CD8-positive, alpha-beta memory T cell (primary cell): ENCODE measurements around the gene SMARCAL1. TPM values are rescaled to one million over a fixed set of nuclear protein-coding genes. Genes with fewer than 3 reads are reported as not detected.
A peak's percentile ranks its signal among the peaks of the same experiment; 100 is the strongest.

Experiments used
- CTCF ChIA-PET: fragments of 350-600 bp; sonication (Branson Sonifier 250); formaldehyde crosslinking; loops from one replicate; lab custom pipeline; 2021; ENCODE audit warnings: antibody characterized with exemption; lab: Charles Lee
- POLR2A ChIA-PET: fragments of 350-600 bp; sonication (Branson Sonifier 250); formaldehyde crosslinking; loops from one replicate; lab custom pipeline; 2021; ENCODE audit warnings: antibody characterized with exemption; lab: Charles Lee
- DNase-seq, 5 donors: peaks; one replicate each; pipeline versions ENCODE4 v3.0.0 to v3.0.0-alpha.2; 2020 to 2022; ENCODE audit warnings: mixed read lengths in 1 of 5
- H3K27ac ChIP-seq: one replicate; pipeline ENCODE4 v1.7.0; 2013; ENCODE audit warnings: low read depth, mild to moderate bottlenecking, low read length, moderate library complexity
- H3K27me3 ChIP-seq: 2 replicates; pipeline ENCODE4 v1.7.0; 2013; ENCODE audit warnings: low read length, mild to moderate bottlenecking; ENCODE audit not compliant: insufficient read depth, poor library complexity, severe bottlenecking
- H3K36me3 ChIP-seq: 2 replicates; pipeline ENCODE4 v1.7.0; 2013; ENCODE audit warnings: mild to moderate bottlenecking, low read length, moderate library complexity; ENCODE audit not compliant: insufficient read depth
- H3K4me1 ChIP-seq: 2 replicates; pipeline ENCODE4 v1.7.0; 2013; ENCODE audit warnings: mild to moderate bottlenecking, low read length, moderate library complexity; ENCODE audit not compliant: insufficient read depth
- H3K4me3 ChIP-seq: 2 replicates; pipeline ENCODE4 v1.7.0; 2013; ENCODE audit warnings: mild to moderate bottlenecking, low read length
- H3K9me3 ChIP-seq: 2 replicates; pipeline ENCODE4 v1.7.0; 2013; ENCODE audit warnings: mild to moderate bottlenecking, low read length
- H3K27ac Mint-ChIP-seq, 8 donors: one replicate each; pipeline ENCODE4 v1.8.0; 2020 to 2021; ENCODE audit warnings: mixed read lengths in 8 of 8, mild to moderate bottlenecking in 6 of 8, inconsistent platforms in 3 of 8, moderate library complexity in 3 of 8
- H3K27me3 Mint-ChIP-seq, 2 donors: one replicate each; pipeline ENCODE4 v1.8.0; 2020 to 2021; ENCODE audit warnings: mixed read lengths in 2 of 2, mild to moderate bottlenecking in 1 of 2, moderate library complexity in 1 of 2
- H3K36me3 Mint-ChIP-seq, 3 donors: one replicate each; pipeline ENCODE4 v1.8.0; 2020 to 2021; ENCODE audit warnings: mixed read lengths in 3 of 3, inconsistent platforms in 1 of 3, mild to moderate bottlenecking in 1 of 3
- H3K4me1 Mint-ChIP-seq, 3 donors: one replicate each; pipeline ENCODE4 v1.8.0; 2020 to 2021; ENCODE audit warnings: mixed read lengths in 3 of 3, inconsistent platforms in 1 of 3, mild to moderate bottlenecking in 1 of 3
- H3K4me3 Mint-ChIP-seq, 7 donors: one replicate each; pipeline ENCODE4 v1.8.0; 2020 to 2021; ENCODE audit warnings: mixed read lengths in 7 of 7, mild to moderate bottlenecking in 6 of 7, moderate library complexity in 4 of 7, inconsistent platforms in 2 of 7
- H3K9me3 Mint-ChIP-seq, 5 donors: one replicate each; pipeline ENCODE4 v1.8.0; 2020 to 2022; ENCODE audit warnings: mixed read lengths in 5 of 5, mild to moderate bottlenecking in 3 of 5, moderate library complexity in 2 of 5, inconsistent platforms in 1 of 5
- polyA plus RNA-seq: library from polyadenylated mRNA; unstranded; fragments of 300-500 nt; fragmentation: Illumina TruSeq; gene quantifications from one replicate; pipeline ENCODE4 v1.2.3, GENCODE V29; 2021
- total RNA-seq, 2 experiments: library from RNA; stranded (reverse); gene quantifications; one replicate each; pipeline ENCODE4 v1.2.3, GENCODE V29; 2021

The SMARCAL1 gene
- total and polyA plus RNA-seq, 3 experiments from 2014 or later = 26.7 to 29.3 (median 28.2) TPM

DNA sequence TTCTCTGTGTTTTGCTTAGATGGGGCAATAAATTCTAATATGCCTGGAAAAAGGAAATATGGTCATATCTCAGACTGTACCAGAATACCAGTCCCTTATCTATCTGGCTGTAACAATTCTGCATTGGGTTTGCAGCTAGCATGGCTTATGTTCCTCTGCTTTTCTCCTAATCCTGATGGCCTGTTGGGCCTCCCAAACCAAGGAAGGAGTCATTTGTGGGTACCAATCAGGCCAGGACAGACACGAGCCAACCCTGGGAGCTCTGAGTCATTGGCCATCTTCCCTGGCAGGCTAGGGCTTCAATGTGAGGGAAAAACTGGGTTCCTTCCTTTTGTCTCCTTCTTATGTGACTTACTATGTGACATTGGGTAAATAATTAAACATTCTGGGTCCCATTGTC, 12.0 kb downstream of the SMARCAL1 start:
- no peak overlapping the region for H3K27ac ChIP-seq
- peaks cover 0 to 1% of the 10 kb centered on the region in 2 donors for H3K27me3 Mint-ChIP-seq
- H3K4me1 ChIP-seq = no peaks in the 10 kb centered on the region
- H3K9me3 Mint-ChIP-seq = no peaks in the 10 kb centered on the region
- no peaks in the 10 kb centered on the region for H3K27me3 ChIP-seq
- peaks cover 66% of the 10 kb centered on the region for H3K36me3 ChIP-seq
- H3K36me3 Mint-ChIP-seq = peaks cover 39 to 96% (median 55%) of the 10 kb centered on the region in 3 donors
- POLR2A ChIA-PET = no interaction called here
- no peaks in the 10 kb centered on the region for H3K9me3 ChIP-seq
- H3K4me3 Mint-ChIP-seq = no peak overlapping the region
- H3K4me1 Mint-ChIP-seq = peaks cover 2 to 10% (median 4%) of the 10 kb centered on the region in 3 donors
- no peak for DNase-seq
- no peak overlapping the region for H3K27ac Mint-ChIP-seq
- H3K4me3 ChIP-seq = no peak overlapping the region
- CTCF ChIA-PET = no interaction called here

DNA sequence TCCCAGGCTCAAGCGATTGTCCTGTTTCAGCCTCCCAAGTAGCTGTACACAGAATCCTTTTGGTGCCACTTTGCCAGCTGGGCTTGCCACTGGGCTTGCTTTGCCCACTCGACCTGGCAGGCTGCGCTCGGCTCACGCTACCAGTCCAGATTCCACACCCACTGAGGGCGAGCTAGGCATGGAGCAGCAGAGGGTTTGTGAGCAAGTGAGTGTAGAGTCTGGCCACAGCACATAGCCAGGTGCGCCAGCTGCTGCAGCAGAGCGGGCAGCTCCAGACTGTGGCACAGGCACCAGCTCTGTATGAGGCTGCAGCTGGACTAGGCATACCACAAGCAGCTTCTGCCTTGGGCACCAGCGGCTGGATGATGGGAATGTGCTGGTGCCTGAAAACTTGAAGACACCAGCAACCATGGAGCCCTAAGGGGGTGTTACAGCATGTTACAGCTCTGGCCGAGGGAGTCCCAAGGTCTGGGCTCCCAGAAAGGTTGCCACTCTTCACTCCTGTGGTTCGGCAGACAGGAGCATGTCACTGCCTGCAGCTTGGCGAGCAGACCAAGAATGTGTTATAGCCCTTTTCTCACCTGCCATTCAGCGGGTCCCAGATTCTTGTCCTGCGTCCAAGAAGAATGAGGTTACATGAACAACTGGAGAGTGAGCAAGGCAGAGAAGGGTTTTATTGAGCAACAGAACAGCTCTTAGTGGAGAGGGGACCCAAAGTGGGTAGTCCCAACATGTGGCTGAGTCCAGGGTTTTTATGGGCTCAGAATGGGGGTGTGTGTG, 12.9 kb downstream of the SMARCAL1 start:
- Histone ChIP-seq H3K4me3 (no peak overlapping the region), H3K4me1 (no peaks in the 10 kb centered on the region), H3K36me3 (peaks cover 67% of the 10 kb centered on the region), H3K27ac (no peak overlapping the region), H3K9me3 (no peaks in the 10 kb centered on the region), H3K27me3 (no peaks in the 10 kb centered on the region)
- Mint-ChIP-seq H3K27me3 (peaks cover 0 to 1% of the 10 kb centered on the region in 2 donors), H3K36me3 (peaks cover 36 to 98% (median 58%) of the 10 kb centered on the region in 3 donors), H3K9me3 (no peaks in the 10 kb centered on the region), H3K4me1 (peaks cover 0 to 6% (median 0%) of the 10 kb centered on the region in 3 donors), H3K27ac (no peak overlapping the region), H3K4me3 (no peak overlapping the region)
- POLR2A ChIA-PET = no interaction called here
- CTCF ChIA-PET = no interaction called here
- no peak for DNase-seq

- Histone ChIP-seq H3K4me1 (no peaks in the 10 kb centered on the region), H3K27me3 (no peaks in the 10 kb centered on the region), H3K9me3 (no peaks in the 10 kb centered on the region), H3K27ac (no peak overlapping the region), H3K4me3 (no peak overlapping the region), H3K36me3 (peaks cover 57% of the 10 kb centered on the region)
- Mint-ChIP-seq H3K9me3 (no peaks in the 10 kb centered on the region), H3K4me1 (peaks cover 0 to 5% (median 0%) of the 10 kb centered on the region in 3 donors), H3K36me3 (peaks cover 34 to 99% (median 60%) of the 10 kb centered on the region in 3 donors), H3K27me3 (peaks cover 0 to 1% of the 10 kb centered on the region in 2 donors), H3K27ac (peak overlapping the region in 1 of 8 donors; percentile 31), H3K4me3 (no peak overlapping the region)
- DNase-seq = no peak
- ChIA-PET CTCF (no interaction called here), POLR2A (no interaction called here)
Observed at GRCh38 chr2:216426166-216426777, 14.0 kb downstream of the SMARCAL1 start.

- H3K36me3 Mint-ChIP-seq = peaks cover 41 to 100% (median 57%) of the 10 kb centered on the region in 3 donors
Observed at GRCh38 chr2:216426938-216427337, 14.7 kb downstream of the SMARCAL1 start.

GRCh38 chr2:216428618-216429350, 16.5 kb downstream of the SMARCAL1 start:
- Mint-ChIP-seq H3K27ac (no peak overlapping the region), H3K4me1 (no peaks in the 10 kb centered on the region), H3K4me3 (no peak overlapping the region), H3K27me3 (no peaks in the 10 kb centered on the region), H3K9me3 (no peaks in the 10 kb centered on the region), H3K36me3 (peaks cover 37 to 98% (median 56%) of the 10 kb centered on the region in 3 donors)
- Histone ChIP-seq H3K4me3 (no peak overlapping the region), H3K9me3 (no peaks in the 10 kb centered on the region), H3K27me3 (no peaks in the 10 kb centered on the region), H3K27ac (no peak overlapping the region), H3K4me1 (no peaks in the 10 kb centered on the region), H3K36me3 (peaks cover 35% of the 10 kb centered on the region)
- ChIA-PET CTCF (interaction anchor here (0.5 kb wide), 1 partner anchor 377 kb away, joined by 3 read pairs; no protein-coding TSS in a partner anchor), POLR2A (no interaction called here)
- DNase-seq = no peak

More at GRCh38 chr2:216426938-216427337, 14.7 kb downstream of the SMARCAL1 start:
- Histone ChIP-seq H3K36me3 (peaks cover 52% of the 10 kb centered on the region), H3K27me3 (no peaks in the 10 kb centered on the region), H3K4me3 (no peak overlapping the region), H3K9me3 (no peaks in the 10 kb centered on the region), H3K4me1 (no peaks in the 10 kb centered on the region), H3K27ac (no peak overlapping the region)
- ChIA-PET CTCF (no interaction called here), POLR2A (no interaction called here)
- DNase-seq = no peak
- no peak overlapping the region for H3K4me3 Mint-ChIP-seq
- H3K27me3 Mint-ChIP-seq = peaks cover 0 to 1% of the 10 kb centered on the region in 2 donors
- H3K4me1 Mint-ChIP-seq = peaks cover 0 to 5% (median 0%) of the 10 kb centered on the region in 3 donors
- no peaks in the 10 kb centered on the region for H3K9me3 Mint-ChIP-seq
- H3K27ac Mint-ChIP-seq = no peak overlapping the region

DNA sequence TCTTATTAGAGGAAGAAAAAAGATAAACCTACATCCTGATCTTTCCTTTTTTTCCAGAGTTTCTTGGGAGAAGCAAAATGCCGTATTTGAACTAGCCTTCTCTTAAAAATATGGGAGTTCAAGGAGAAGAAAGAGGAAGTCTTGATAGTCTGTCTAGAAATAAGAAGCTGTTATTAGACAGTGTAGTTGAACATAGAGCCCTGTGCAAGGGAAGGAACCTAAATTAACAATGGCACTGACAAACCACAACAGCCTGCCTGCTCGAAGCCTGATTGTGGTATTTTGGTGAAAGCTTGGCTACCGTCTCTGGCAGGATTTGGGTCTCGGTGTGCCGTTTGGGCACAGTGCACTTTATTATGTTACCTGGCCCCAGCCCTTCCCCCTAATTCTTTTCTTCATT, 17.1 kb downstream of the SMARCAL1 start:
- Histone ChIP-seq H3K27ac (no peak overlapping the region), H3K4me1 (no peaks in the 10 kb centered on the region), H3K27me3 (no peaks in the 10 kb centered on the region), H3K9me3 (no peaks in the 10 kb centered on the region), H3K4me3 (no peak overlapping the region), H3K36me3 (peaks cover 28% of the 10 kb centered on the region)
- H3K27me3 Mint-ChIP-seq = no peaks in the 10 kb centered on the region
- peak overlapping the region in 1 of 8 donors; percentile 56 for H3K27ac Mint-ChIP-seq
- CTCF ChIA-PET = interaction anchor here (0.5 kb wide), 1 partner anchor 378 kb away, joined by 3 read pairs; no protein-coding TSS in a partner anchor
- H3K36me3 Mint-ChIP-seq = peaks cover 36 to 98% (median 55%) of the 10 kb centered on the region in 3 donors
- no peak overlapping the region for H3K4me3 Mint-ChIP-seq
- no peaks in the 10 kb centered on the region for H3K9me3 Mint-ChIP-seq
- POLR2A ChIA-PET = no interaction called here
- DNase-seq = no peak
- H3K4me1 Mint-ChIP-seq = no peaks in the 10 kb centered on the region

GRCh38 chr2:216430811-216431530, 18.7 kb downstream of the SMARCAL1 start:
- Histone ChIP-seq H3K27ac (no peak overlapping the region), H3K4me1 (no peaks in the 10 kb centered on the region), H3K9me3 (no peaks in the 10 kb centered on the region), H3K4me3 (no peak overlapping the region), H3K36me3 (peaks cover 23% of the 10 kb centered on the region), H3K27me3 (no peaks in the 10 kb centered on the region)
- H3K36me3 Mint-ChIP-seq = peaks cover 32 to 95% (median 52%) of the 10 kb centered on the region in 3 donors
- POLR2A ChIA-PET = no interaction called here
- no peaks in the 10 kb centered on the region for H3K4me1 Mint-ChIP-seq
- CTCF ChIA-PET = no interaction called here
- no peak for DNase-seq
- H3K27ac Mint-ChIP-seq = peak overlapping the region in 4 of 8 donors; percentile 33 to 70 (median 39)
- no peak overlapping the region for H3K4me3 Mint-ChIP-seq
- no peaks in the 10 kb centered on the region for H3K27me3 Mint-ChIP-seq
- H3K9me3 Mint-ChIP-seq = no peaks in the 10 kb centered on the region
